Fibroblast of the aortic adventitia (primary cell): ENCODE results near the gene WDR64. TPM values are rescaled to one million over a fixed set of nuclear protein-coding genes. Genes with fewer than 3 reads are reported as not detected.

Experiments
- DNase-seq: peaks from one replicate; pipeline ENCODE4 v3.0.0-alpha.2; 2010; ENCODE audit warnings: low read depth
- H3K4me3 ChIP-seq: 2 replicates; pipeline ENCODE4 v1.5.1; 2011; ENCODE audit warnings: low read depth, mild to moderate bottlenecking, control low read depth, low read length, moderate library complexity
- total RNA-seq: library from RNA; depleted of rRNA; stranded (reverse); fragments of >200 nt; gene quantifications from 2 replicates; pipeline ENCODE4 v1.2.3, GENCODE V29; 2012; ENCODE audit warnings: low replicate concordance
- TF ChIP-seq, protein P1 (sequence below): IDR thresholded peaks from 2 replicates; pipeline ENCODE4 v1.5.1; 2011; ENCODE audit warnings: mild to moderate bottlenecking, low read length, control low read depth, inconsistent platforms; ENCODE audit not compliant: insufficient read depth

Gene WDR64
- total RNA-seq, 1 donor, result not detected

GRCh38 chr1:241682921-241683320 lies 30.8 kb downstream of the WDR64 start:
- no peak for DNase-seq
- H3K4me3 ChIP-seq, result no peak overlapping the region
- TF ChIP-seq, protein P1, sequence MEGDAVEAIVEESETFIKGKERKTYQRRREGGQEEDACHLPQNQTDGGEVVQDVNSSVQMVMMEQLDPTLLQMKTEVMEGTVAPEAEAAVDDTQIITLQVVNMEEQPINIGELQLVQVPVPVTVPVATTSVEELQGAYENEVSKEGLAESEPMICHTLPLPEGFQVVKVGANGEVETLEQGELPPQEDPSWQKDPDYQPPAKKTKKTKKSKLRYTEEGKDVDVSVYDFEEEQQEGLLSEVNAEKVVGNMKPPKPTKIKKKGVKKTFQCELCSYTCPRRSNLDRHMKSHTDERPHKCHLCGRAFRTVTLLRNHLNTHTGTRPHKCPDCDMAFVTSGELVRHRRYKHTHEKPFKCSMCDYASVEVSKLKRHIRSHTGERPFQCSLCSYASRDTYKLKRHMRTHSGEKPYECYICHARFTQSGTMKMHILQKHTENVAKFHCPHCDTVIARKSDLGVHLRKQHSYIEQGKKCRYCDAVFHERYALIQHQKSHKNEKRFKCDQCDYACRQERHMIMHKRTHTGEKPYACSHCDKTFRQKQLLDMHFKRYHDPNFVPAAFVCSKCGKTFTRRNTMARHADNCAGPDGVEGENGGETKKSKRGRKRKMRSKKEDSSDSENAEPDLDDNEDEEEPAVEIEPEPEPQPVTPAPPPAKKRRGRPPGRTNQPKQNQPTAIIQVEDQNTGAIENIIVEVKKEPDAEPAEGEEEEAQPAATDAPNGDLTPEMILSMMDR, result no peak

DNA sequence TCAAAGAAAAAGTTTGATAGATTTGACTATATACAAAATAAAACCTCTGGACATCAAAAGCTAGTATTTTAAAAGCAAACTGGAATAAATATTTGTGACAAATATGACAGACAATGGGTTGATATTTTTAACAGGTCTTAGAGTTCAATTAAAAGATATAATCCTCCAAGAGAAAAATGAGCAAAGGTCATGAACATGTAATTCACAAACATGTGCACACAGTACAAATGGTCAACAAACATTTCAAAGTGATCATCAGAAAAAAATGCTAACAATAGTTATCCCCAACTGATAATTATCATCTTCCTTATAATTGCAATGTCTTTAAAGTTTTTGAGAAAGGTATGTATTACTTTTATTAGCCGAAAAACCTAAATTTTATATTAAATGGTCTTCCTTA lies 32.0 kb downstream of the WDR64 start:
- H3K4me3 ChIP-seq, result no peak overlapping the region
- DNase-seq, result no peak
- TF ChIP-seq, protein P1, result no peak

GRCh38 chr1:241688940-241689368 lies 36.9 kb downstream of the WDR64 start:
- H3K4me3 ChIP-seq, result no peak overlapping the region
- TF ChIP-seq, protein P1, result no peak
- DNase-seq, result peak; percentile 22

DNA sequence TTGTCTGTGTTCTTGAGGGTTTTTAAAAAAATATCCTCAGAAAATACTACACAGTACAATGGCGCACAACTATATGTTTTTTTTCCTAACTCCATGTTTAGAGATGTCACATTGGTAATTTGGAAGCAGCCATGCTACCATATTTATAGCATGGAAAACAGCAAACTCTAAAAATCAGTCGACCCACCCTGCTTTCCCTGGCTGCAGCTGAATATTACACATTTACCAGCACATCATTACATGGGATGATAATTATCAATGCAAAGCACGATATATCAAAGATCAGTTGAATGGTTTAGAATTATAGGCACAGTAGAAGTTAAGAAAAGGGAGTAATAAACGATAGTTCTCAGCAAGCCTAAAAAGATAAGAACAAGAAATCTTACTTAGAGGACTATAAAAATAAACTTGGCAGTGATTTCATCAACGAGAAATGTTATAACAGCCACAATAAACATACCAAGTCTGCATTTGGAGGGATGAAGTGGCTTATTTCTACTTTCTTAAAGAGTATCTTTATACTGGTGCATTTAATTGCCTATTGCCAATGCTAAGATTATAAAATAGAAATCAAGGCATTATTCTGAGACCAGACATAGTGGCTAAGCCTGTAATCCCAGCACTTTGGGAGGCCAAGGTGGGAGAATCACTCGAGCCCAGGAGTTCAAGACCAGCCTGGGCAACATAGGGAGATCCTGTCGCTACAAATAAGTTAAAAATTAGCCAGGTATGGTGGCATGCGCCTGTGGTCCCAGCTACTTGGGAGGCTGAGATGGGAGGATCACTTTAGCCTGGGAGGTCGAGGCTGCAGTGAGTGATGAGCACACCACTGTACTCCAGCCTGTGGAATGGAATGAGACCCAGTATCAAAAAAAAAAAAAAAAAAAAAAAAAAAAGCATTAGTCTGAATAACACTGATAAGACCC lies 43.4 kb downstream of the WDR64 start:
- DNase-seq, result peak; percentile 37
- no peak overlapping the region for H3K4me3 ChIP-seq
- TF ChIP-seq, protein P1, result no peak

DNA sequence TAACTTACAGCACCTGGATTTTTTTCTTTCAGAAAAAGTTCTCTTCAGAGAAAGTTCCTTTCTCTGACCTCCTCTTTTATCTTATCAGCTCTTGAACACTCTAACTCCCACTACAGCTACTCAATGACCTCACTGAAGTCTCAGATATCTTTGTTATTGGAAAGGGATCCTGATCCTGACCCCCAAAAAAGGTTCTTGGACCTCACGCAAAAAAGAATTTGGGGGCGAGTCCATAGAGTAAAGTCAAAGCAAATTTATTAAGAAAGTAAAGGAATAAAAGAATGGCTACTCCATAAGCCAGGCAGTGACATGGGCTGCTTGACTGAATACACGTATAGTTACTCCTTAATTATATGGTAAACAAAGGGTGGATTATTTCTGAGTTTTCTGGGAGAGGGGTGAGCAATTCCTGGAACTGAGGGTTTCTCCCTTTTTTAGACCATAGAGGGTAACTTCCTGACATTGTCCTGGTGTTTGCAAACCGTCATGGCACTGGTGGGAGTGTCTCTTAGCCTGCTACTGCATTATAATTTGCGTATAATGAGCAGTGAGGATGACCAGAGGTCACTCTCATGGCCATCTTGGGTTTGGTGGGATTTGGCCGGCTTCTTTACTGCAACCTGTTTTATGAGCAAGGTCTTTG lies 44.2 kb downstream of the WDR64 start:
- DNase-seq, result no peak
- TF ChIP-seq, protein P1, result no peak
- H3K4me3 ChIP-seq, result no peak overlapping the region

GRCh38 chr1:241696815-241697639 lies 44.9 kb downstream of the WDR64 start:
- DNase-seq, result no peak
- no peak overlapping the region for H3K4me3 ChIP-seq
- TF ChIP-seq, protein P1, result no peak
